Activated CD8-positive, alpha-beta memory T cell treated with anti-CD3 and anti-CD28 coated beads, Interleukin-2, amount 10 ng/mL, durations not matched to agents 7 days and 5 days (primary cell): Measurements from ENCODE around the gene MYH14. TPM values are rescaled to one million over a fixed set of nuclear protein-coding genes. Genes with fewer than 3 reads are reported as not detected.

Source experiments
- ATAC-seq: fragments of 150-1000 bp; cut with Tn5 transposase; one replicate; pipeline ENCODE4 v1.10.0; 2021; ENCODE audit warnings: moderate library complexity
- CTCF ChIA-PET: fragments of 350-600 bp; sonication (Branson Sonifier 250); formaldehyde crosslinking; loops from one replicate; lab custom pipeline; 2021; ENCODE audit warnings: antibody characterized with exemption; lab: Charles Lee
- DNase-seq: peaks from one replicate; pipeline ENCODE4 v3.0.0-alpha.2; 2020
- H3K27ac Mint-ChIP-seq: one replicate; pipeline ENCODE4 v1.8.0; 2021; ENCODE audit warnings: mild to moderate bottlenecking, mixed read lengths
- H3K27me3 Mint-ChIP-seq: one replicate; pipeline ENCODE4 v1.8.0; 2021; ENCODE audit warnings: mixed read lengths
- H3K36me3 Mint-ChIP-seq: one replicate; pipeline ENCODE4 v1.8.0; 2021; ENCODE audit warnings: mild to moderate bottlenecking, mixed read lengths
- H3K4me1 Mint-ChIP-seq: one replicate; pipeline ENCODE4 v1.8.0; 2021; ENCODE audit warnings: mixed read lengths
- H3K4me3 Mint-ChIP-seq: one replicate; pipeline ENCODE4 v1.8.0; 2021; ENCODE audit warnings: mild to moderate bottlenecking, moderate library complexity, mixed read lengths
- H3K9me3 Mint-ChIP-seq: one replicate; pipeline ENCODE4 v1.8.0; 2022; ENCODE audit warnings: low read depth, mixed read lengths
- total RNA-seq, 2 experiments: library from RNA; stranded (reverse); gene quantifications; one replicate each; pipeline ENCODE4 v1.2.3, GENCODE V29; 2021

MYH14 gene
- total RNA-seq = not detected

DNA sequence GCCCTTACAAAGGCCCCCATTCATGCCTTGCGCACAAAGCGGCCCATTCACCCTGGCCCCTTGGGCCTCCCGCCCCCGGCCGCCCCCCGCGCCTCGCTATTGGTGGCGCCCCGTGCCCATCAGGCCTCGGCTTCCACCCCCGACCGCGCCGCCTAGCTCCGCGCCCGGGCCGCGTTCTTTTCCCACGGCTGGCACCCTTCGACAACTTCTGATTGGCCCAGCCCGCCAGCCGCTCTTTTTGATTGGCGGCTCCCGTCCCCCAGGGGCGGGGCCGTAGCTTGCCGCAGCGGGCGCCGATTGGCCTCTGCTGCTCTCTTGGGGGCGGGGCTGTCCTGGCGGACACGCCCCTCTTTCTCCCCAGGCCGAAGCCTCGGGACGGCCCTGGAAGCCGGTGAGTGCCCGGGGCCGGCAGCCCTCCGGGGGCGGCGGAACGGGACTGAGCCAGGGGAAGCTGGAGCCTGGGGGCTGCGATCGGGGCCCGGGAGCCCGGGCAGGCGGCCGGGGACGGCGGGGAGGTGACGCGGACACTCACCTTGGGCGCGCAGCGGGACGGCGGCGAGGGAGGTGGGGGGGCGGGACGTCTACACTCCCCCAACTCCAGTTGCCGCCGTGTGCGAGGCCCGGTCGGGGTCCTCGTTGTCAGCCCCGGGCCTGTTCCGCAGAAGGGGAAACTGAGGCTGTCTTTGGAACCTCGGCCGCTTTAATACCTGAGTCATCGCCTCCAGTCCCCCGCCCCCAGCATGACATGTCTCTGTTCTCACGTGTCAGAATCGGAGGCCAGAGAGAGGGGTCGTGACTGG is at the start of gene MYH14:
MYH14 (plus strand) TSS at position 342 of the 800 bp plus-strand sequence. CDS start 6,744 bp downstream, outside the sequence.
- ATAC-seq = no peak

DNA sequence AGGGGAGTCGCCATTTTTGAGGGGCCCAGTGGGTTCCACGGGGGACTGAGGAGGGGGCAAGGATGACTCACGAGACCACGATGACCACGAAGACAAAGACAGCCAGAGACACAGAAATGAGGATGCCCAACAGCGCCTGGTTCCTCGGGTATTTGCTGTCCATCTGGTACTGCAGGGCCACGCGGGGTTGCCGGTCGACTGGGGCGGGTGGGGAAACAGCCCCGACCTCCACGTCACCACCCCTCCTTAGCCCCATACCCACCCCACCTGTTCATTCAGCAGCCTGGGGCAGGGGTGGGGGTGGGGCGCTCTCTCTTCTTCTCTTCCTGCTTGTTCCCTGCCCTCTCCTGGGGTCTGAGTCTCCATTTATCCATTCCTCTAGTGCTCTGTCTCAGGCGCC is 48.9 kb upstream of the MYH14 start:
- Mint-ChIP-seq H3K9me3 (peaks cover 5% of the 10 kb centered on the region), H3K4me3 (no peak overlapping the region)
- no peak for ATAC-seq

More for the DNA sequence above, at the start of gene MYH14:
- no peaks in the 10 kb centered on the region for H3K36me3 Mint-ChIP-seq
- CTCF ChIA-PET = no interaction called here
- no peak for DNase-seq
- H3K27ac Mint-ChIP-seq = no peak within 1 kb of the TSS
- H3K27me3 Mint-ChIP-seq = peaks cover 30% of the 10 kb centered on the region
- H3K4me3 Mint-ChIP-seq = no peak within 1 kb of the TSS
- no peaks in the 10 kb centered on the region for H3K9me3 Mint-ChIP-seq
- no peaks in the 10 kb centered on the region for H3K4me1 Mint-ChIP-seq

DNA sequence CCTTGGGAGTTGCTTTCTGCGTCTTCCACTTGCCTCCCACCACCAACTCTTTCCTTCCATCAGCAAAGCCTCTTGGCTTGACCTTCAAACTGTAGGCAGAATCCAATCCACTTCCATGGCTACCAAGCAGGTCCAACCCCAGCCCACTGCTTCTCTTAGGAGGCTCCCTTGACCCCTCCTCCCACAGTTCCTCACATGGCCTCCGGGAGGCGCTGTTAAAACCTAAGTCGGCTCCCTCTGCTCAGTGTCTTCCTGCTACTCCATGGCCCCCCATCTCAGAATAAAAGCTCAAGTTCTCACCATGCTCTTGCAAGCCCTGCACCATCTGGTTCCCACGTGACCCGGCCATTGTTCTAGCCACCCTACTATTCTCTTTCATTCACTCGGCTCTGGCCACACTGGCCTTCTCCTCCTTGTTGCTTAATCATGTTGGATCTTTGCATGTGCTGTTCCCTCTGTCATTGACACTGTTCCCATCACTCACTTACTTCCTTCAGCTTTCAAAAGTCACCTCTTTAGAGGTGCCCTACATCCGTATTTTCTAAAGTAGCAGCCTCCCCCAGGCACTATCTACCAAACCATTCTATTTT is 47.8 kb upstream of the MYH14 start:
- DNase-seq = no peak
- Mint-ChIP-seq H3K27me3 (no peaks in the 10 kb centered on the region), H3K27ac (no peak overlapping the region), H3K36me3 (peaks cover 1% of the 10 kb centered on the region), H3K9me3 (peaks cover 4% of the 10 kb centered on the region), H3K4me3 (no peak overlapping the region), H3K4me1 (no peaks in the 10 kb centered on the region)
- ATAC-seq = no peak
- CTCF ChIA-PET = no interaction called here

More for the DNA sequence above, 48.9 kb upstream of the MYH14 start:
- Mint-ChIP-seq H3K27ac (no peak overlapping the region), H3K4me1 (no peaks in the 10 kb centered on the region), H3K36me3 (no peaks in the 10 kb centered on the region), H3K27me3 (peaks cover 5% of the 10 kb centered on the region)
- CTCF ChIA-PET = no interaction called here
- DNase-seq = no peak

DNA sequence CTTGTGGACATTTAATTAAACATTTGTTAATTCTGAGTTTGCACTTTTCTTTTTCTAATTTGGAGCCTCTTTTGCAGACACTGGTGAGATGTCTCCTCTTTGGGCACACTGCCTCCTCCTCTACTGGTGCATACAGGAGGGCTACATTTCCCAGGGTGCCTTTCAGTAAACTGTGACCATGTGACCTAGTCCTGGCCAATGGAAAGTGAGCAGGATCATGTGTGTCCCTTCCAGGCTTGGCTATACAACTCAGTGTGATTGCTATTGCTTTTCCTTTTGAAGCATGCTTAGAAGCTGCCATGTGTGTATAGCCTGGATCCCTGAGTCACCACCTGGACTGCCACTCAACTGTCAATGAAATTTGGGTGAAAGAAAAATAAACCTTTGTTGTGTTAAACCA is 44.8 kb upstream of the MYH14 start:
- H3K36me3 Mint-ChIP-seq = peaks cover 1% of the 10 kb centered on the region
- no peak for ATAC-seq
- H3K27ac Mint-ChIP-seq = no peak overlapping the region
- DNase-seq = no peak
- H3K4me1 Mint-ChIP-seq = no peaks in the 10 kb centered on the region
- H3K27me3 Mint-ChIP-seq = peaks cover 2% of the 10 kb centered on the region
- H3K9me3 Mint-ChIP-seq = peaks cover 4% of the 10 kb centered on the region
- H3K4me3 Mint-ChIP-seq = no peak overlapping the region
- CTCF ChIA-PET = no interaction called here

DNA sequence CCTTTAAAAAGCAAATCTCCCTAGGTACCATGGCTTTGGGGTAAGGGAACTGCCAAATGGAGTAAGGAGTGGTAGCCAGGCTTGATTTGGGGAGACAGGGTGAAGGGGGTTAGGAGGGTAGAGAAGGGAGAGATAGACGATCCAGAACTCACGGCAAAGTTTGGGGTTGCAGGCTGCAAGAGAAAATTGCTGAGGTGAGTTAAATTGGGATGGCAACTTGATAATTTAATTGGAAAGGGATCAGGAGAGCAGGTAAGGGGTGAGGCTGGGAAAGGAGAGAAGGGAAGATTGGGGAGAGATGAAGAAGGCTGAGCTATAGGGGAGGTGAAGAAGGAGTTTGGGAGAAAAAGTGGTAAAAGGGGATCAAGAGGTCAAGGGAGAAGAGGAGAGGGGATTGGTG is 44.3 kb upstream of the MYH14 start:
- peaks cover 4% of the 10 kb centered on the region for H3K9me3 Mint-ChIP-seq
- CTCF ChIA-PET = no interaction called here
- DNase-seq = no peak
- ATAC-seq = no peak
- H3K4me1 Mint-ChIP-seq = no peaks in the 10 kb centered on the region
- peaks cover 2% of the 10 kb centered on the region for H3K27me3 Mint-ChIP-seq
- H3K4me3 Mint-ChIP-seq = no peak overlapping the region
- no peak overlapping the region for H3K27ac Mint-ChIP-seq
- peaks cover 1% of the 10 kb centered on the region for H3K36me3 Mint-ChIP-seq

DNA sequence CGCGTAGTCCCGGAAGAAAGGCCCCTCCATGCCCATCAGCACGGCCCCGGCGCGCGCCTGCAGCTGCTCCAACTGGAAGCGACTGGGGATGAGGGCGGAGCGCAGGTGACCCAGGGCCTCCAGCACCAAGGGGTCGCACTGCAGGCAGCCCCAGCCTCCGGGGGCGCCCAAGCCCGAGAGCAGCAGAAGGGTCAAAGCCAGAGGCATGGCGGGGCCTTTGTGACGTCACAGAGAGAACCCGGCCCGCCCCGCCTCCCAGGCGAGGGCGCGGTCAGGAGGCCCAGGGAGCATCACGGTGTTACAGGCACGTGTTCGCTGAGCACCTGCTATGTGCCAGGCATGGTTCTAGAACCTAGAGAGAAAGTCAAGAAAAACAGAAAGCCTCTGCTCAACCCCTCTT is 40.4 kb upstream of the MYH14 start, which contains the start of gene IZUMO2:
IZUMO2 (minus strand) TSS at position 294 of the 400 bp plus-strand sequence; CDS start at position 207, 87 bp downstream.
- H3K9me3 Mint-ChIP-seq = peaks cover 2% of the 10 kb centered on the region
- CTCF ChIA-PET = no interaction called here
- peaks cover 2% of the 10 kb centered on the region for H3K27me3 Mint-ChIP-seq
- DNase-seq (no peak), ATAC-seq (no peak)
- no peak within 1 kb of the TSS for H3K27ac Mint-ChIP-seq
- H3K4me3 Mint-ChIP-seq = no peak within 1 kb of the TSS
- peaks cover 1% of the 10 kb centered on the region for H3K36me3 Mint-ChIP-seq
- no peaks in the 10 kb centered on the region for H3K4me1 Mint-ChIP-seq

DNA sequence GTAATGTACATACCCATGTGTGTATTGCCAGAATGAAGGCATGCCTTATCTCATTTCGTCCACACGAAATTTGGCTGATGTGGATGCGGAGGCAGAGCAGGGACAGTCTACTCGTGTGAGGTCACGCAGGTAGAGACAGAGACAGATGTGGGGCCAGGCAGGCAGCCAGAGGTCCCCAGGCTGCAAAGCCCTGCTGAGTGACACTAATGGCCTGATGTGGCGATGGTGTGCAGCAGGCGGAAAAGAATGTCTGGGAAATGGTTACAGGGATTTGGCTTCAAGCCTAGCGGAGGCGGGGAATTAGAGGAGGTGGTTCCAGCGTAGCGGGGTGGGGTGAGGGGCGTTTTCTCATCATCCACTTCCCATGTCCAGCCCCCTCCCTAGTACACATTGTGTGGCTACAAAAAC is 36.1 kb upstream of the MYH14 start:
- Mint-ChIP-seq H3K9me3 (no peaks in the 10 kb centered on the region), H3K27ac (no peak overlapping the region), H3K4me3 (no peak overlapping the region), H3K4me1 (no peaks in the 10 kb centered on the region), H3K27me3 (no peaks in the 10 kb centered on the region), H3K36me3 (no peaks in the 10 kb centered on the region)
- DNase-seq = no peak
- CTCF ChIA-PET = no interaction called here
- ATAC-seq = no peak

DNA sequence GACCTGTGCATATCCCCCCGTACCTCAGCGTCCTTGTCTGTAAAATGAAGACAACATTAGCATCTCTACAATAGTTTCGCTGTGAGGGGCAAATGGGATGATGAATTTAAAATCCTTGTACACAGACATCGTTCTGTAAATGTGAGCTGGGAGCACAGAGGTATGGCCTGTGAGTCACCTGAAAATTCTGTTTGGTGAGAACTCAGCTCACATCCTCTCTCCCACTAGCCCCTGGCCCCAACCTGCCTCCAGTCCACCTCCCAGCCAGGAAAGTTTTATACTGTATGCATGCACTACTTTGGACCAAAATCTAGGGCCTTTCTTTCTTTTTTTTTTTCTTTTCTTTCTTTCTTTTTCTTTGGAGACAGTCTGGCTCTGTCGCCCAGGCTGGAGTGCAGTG is 31.7 kb upstream of the MYH14 start:
- H3K36me3 Mint-ChIP-seq = no peaks in the 10 kb centered on the region
- peaks cover 4% of the 10 kb centered on the region for H3K9me3 Mint-ChIP-seq
- no peaks in the 10 kb centered on the region for H3K27me3 Mint-ChIP-seq
- no peak overlapping the region for H3K27ac Mint-ChIP-seq
- no peak for DNase-seq
- H3K4me3 Mint-ChIP-seq = no peak overlapping the region
- CTCF ChIA-PET = no interaction called here
- peaks cover 5% of the 10 kb centered on the region for H3K4me1 Mint-ChIP-seq
- ATAC-seq = no peak

DNA sequence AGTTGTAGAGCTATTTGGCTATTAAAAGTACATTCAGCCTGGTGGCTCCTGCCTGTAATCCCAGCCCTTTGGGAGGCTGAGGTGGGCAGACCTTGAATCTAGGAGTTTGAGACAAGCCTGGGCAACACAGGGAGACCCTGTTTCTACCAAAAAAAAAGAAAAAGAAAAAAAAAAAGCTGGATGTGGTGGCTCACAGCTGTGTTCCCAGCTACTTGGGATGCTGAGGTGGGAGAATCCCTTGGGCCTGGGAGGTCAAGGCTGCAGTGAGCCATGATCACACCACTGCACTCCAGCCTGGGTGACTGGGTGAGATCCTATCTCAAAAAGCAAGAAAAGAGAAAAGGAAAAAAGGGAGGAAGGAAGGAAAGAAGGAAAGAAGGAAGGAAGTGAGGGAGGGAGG is 30.7 kb upstream of the MYH14 start:
- H3K27ac Mint-ChIP-seq = no peak overlapping the region
- H3K36me3 Mint-ChIP-seq = no peaks in the 10 kb centered on the region
- peaks cover 5% of the 10 kb centered on the region for H3K4me1 Mint-ChIP-seq
- H3K27me3 Mint-ChIP-seq = no peaks in the 10 kb centered on the region
- ATAC-seq (no peak), DNase-seq (no peak)
- H3K9me3 Mint-ChIP-seq = peaks cover 4% of the 10 kb centered on the region
- no peak overlapping the region for H3K4me3 Mint-ChIP-seq
- CTCF ChIA-PET = no interaction called here

DNA sequence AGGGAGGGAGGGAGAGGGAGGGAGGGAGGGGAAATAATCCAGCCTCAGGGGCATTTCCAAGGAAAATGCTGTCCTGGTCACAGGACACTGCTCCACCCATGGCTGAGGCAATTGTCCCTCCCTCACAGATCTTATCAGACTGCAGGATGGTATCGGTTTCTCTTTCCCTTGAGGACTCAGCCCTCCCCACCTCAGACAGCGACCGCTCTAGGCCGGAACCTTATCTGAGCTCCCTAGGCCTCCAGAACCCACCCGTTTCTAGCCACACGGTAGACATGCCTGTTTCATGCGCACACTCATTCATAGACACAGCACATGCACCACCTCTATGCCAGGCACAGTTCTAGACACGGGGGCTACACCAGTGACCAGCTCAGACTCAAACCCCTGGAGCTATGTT is 30.3 kb upstream of the MYH14 start:
- H3K9me3 Mint-ChIP-seq = peaks cover 4% of the 10 kb centered on the region
- CTCF ChIA-PET = no interaction called here
- H3K4me3 Mint-ChIP-seq = no peak overlapping the region

DNA sequence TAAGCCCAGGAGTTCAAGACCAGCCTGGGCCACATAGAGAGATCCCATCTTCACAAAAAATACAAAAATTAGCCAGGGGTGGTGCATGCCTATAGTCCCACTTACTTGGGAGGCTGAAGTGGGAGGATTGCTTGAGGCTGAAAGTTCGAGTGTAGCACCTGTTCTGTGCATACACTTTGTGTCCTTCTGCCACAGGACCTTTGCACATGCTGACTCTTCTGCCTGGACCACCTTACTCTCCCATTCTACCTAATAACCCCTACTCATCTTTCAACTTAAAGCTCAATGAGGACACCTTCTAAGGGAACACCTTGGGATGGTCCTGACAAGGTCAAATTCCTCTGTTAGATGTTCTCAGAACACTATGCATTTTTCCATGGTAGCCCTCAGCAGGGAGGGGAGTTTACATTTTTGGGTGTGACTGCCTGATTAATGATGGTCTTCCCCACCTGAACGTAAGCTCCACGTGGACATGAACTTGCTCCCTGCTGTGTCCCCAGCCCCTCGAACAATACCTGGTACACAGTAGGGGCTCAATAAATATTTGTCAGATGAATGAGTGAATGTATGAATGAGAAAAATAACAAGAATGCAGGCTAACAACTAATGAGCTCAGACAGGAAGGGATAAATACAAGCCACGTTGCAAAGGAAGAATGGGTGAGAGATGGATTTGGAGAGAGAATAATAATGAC is 29.2 kb upstream of the MYH14 start:
- Mint-ChIP-seq H3K27ac (no peak overlapping the region), H3K36me3 (no peaks in the 10 kb centered on the region), H3K4me3 (no peak overlapping the region), H3K27me3 (no peaks in the 10 kb centered on the region), H3K4me1 (peaks cover 7% of the 10 kb centered on the region), H3K9me3 (peaks cover 4% of the 10 kb centered on the region)
- no peak for DNase-seq
- CTCF ChIA-PET = no interaction called here
- no peak for ATAC-seq

More for the DNA sequence above, 30.3 kb upstream of the MYH14 start:
- DNase-seq (peak; percentile 70), ATAC-seq (peak; percentile 92)
- peaks cover 5% of the 10 kb centered on the region for H3K4me1 Mint-ChIP-seq
- peak overlapping the region; percentile 49 for H3K27ac Mint-ChIP-seq
- no peaks in the 10 kb centered on the region for H3K36me3 Mint-ChIP-seq
- H3K27me3 Mint-ChIP-seq = no peaks in the 10 kb centered on the region

DNA sequence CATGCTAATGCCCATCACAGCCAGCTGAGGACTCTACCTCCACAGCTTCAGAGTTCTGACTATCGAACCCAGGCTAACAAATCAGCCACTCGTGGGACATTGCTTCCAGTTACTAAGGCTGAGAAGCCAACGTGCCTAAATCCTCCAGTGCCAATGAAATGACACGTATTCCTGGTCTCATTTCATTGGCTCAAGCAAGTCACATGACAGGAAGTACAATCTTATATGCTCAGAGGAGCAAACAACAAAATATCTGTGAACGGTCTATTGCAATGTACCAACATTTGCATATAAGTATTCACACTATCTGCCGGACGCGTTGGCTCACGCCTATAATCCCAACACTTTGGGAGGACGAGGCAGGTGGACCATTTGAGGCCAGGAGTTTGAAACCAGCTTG is 27.5 kb upstream of the MYH14 start:
- H3K27me3 Mint-ChIP-seq = no peaks in the 10 kb centered on the region
- H3K36me3 Mint-ChIP-seq = no peaks in the 10 kb centered on the region
- H3K4me3 Mint-ChIP-seq = no peak overlapping the region
- ATAC-seq = no peak
- H3K4me1 Mint-ChIP-seq = peaks cover 7% of the 10 kb centered on the region
- peaks cover 4% of the 10 kb centered on the region for H3K9me3 Mint-ChIP-seq
- no peak overlapping the region for H3K27ac Mint-ChIP-seq
- no peak for DNase-seq
- CTCF ChIA-PET = interaction anchor here (0.6 kb wide), 1 partner anchor 9 kb away, joined by 3 read pairs; no protein-coding TSS in a partner anchor

DNA sequence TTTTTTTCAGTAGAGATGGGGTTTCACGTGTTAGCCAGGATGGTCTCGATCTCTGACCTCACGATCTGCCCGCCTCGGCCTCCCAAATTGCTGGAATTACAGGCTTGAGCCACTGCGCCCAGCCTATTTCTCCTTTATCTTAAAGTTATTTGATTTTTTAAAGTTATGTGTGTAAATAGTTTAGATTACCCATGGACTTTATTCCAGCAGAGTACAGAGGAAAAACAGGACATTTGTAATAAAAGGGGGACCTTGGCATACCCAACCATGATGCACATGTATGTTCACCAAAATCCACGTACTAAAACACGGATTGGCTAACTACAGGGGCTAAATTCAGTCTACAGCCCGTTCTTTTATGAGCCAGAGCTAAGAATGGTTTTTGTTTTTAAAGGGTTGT is 26.6 kb upstream of the MYH14 start:
- CTCF ChIA-PET = interaction anchor here (0.6 kb wide), 1 partner anchor 8 kb away, joined by 3 read pairs; no protein-coding TSS in a partner anchor
- H3K9me3 Mint-ChIP-seq = peaks cover 4% of the 10 kb centered on the region
- no peak for DNase-seq
- H3K27me3 Mint-ChIP-seq = no peaks in the 10 kb centered on the region
- no peak overlapping the region for H3K4me3 Mint-ChIP-seq
- H3K4me1 Mint-ChIP-seq = peaks cover 7% of the 10 kb centered on the region
- no peaks in the 10 kb centered on the region for H3K36me3 Mint-ChIP-seq
- no peak overlapping the region for H3K27ac Mint-ChIP-seq
- no peak for ATAC-seq
